Mammary epithelial cell (primary cell): Measurements from ENCODE around the gene ABHD17C.

Source experiments
- CTCF ChIP-seq, 2 donors: IDR thresholded peaks in 1 of 2; conservative IDR thresholded peaks in 1 of 2; 2 replicates each; pipeline ENCODE4 v1.5.1; 2011 to 2012; ENCODE audit warnings: inconsistent platforms in 2 of 2, low read length in 2 of 2, mild to moderate bottlenecking in 2 of 2, control low read depth in 1 of 2, low read depth in 1 of 2; ENCODE audit not compliant: insufficient read depth in 1 of 2; ENCODE audit errors: extremely low read depth in 1 of 2
- EZH2 ChIP-seq: IDR thresholded peaks from 2 replicates; pipeline ENCODE4 v1.6.1; 2012; ENCODE audit warnings: low read length, inconsistent platforms, borderline replicate concordance

- no peak for TF ChIP-seq CTCF (conservative IDR thresholded peaks at IDR 0.05 in 1 of 2, IDR thresholded peaks at IDR 0.05 in 1 of 2; ENCODE audit: extremely low read depth in 1 of 2, insufficient read depth in 1 of 2, low read depth in 1 of 2, low read length in 2 of 2)
- no peak for TF ChIP-seq EZH2
These were observed 94.7 kb downstream of the ABHD17C start for GRCh38 chr15:80789796-80790195.
